Measurements from ENCODE around the gene ABCA10. TPM values are rescaled to one million over a fixed set of nuclear protein-coding genes. Genes with fewer than 3 reads are reported as not detected.
"Not testable (repeated sequence)": the region's sequence is repeated elsewhere in the genome, so short reads cannot be mapped to it uniquely, and the experiment has no call there.

The ABCA10 gene
- polyA plus RNA-seq (ENCODE audit: insufficient read length in 4 of 4) = 1 to 10 TPM; 1.5 to 2.1 (median 1.6) TPM

GRCh38 chr17:69228576-69228975 is at the start of gene ABCA10:
ABCA10 (minus strand) TSS chr17:69228824; CDS start chr17:69225358, 3,466 bp downstream.
- no peak for DNase-seq (ENCODE audit: low read depth in 4 of 4, low spot score in 3 of 4)

DNA sequence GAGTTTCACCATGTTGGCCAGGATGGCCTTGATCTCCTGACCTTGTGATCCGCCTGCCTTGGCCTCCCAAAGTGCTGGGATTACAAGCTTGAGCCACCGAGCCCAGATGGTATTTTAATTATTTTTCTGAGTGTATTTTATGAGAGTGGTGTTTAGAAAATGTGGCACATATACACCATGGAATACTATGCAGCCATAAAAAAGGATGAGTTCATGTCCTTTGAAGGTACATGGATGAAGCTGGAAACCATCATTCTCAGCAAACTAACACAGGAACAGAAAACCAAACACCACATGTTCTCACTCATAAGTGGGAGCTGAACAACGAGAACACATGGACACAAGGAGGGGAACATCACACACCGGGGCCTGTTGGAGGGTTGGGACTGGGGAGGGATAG is 47.7 kb upstream of the ABCA10 start:
- DNase-seq (ENCODE audit: low read depth in 4 of 4, low spot score in 3 of 4) = not testable (repeated sequence)

- DNase-seq (ENCODE audit: low read depth in 4 of 4, low spot score in 3 of 4) = no peak
Measured at GRCh38 chr17:69275751-69276150, 47.1 kb upstream of the ABCA10 start.

GRCh38 chr17:69271023-69271422 is 42.4 kb upstream of the ABCA10 start:
- no peak for DNase-seq (ENCODE audit: low read depth in 4 of 4, low spot score in 3 of 4)

GRCh38 chr17:69269131-69269998 is 40.7 kb upstream of the ABCA10 start:
- no peak for DNase-seq (ENCODE audit: low read depth in 4 of 4, low spot score in 3 of 4)

DNA sequence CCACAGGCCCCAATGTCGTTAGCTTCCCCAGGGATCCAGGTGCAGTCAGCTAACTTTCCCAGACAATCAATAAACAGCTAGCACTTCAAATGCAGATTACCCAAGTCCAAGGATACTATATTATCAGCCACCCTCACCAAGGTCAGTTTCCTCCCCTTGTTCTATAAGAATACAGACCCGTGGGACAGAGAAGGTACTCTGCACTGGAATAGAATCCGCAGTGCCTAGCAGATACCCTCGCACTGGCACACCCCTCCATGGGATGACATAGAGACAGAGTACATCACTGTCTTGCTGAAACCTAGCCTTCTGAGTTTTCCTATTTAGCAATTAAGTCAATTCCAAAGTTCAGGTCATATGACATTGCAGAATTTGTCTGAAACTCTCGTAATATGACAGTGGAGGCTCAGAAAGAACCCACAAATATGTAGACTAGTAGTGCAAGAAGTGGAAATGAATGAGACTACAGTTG is 40.0 kb upstream of the ABCA10 start:
- DNase-seq (ENCODE audit: low read depth in 4 of 4, low spot score in 3 of 4) = no peak

DNA sequence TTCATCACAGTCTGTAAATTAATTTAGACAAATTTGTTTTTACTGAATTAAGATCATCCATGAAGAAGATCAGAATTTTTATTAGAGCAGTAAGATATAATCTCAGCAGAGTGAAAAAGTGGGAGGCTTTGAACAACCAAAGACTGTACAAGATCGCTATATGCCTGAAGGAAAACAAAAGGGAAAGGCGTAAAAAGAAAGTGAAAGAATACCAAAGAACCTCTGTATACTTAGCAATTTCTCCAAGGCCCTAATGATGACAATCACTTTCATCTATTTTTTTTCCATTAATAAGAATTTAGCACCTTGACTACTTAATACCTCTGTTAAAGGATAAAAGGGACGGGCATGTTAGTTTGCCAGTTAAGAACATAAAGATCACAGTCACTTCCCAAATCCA is 38.6 kb upstream of the ABCA10 start:
- no peak for DNase-seq (ENCODE audit: low read depth in 4 of 4, low spot score in 3 of 4)

- DNase-seq (ENCODE audit: low read depth in 4 of 4, low spot score in 3 of 4) = no peak
Measured at GRCh38 chr17:69265873-69266272, 37.2 kb upstream of the ABCA10 start.

GRCh38 chr17:69254187-69254586 is 25.6 kb upstream of the ABCA10 start:
- DNase-seq (ENCODE audit: low read depth in 4 of 4, low spot score in 3 of 4) = no peak

DNA sequence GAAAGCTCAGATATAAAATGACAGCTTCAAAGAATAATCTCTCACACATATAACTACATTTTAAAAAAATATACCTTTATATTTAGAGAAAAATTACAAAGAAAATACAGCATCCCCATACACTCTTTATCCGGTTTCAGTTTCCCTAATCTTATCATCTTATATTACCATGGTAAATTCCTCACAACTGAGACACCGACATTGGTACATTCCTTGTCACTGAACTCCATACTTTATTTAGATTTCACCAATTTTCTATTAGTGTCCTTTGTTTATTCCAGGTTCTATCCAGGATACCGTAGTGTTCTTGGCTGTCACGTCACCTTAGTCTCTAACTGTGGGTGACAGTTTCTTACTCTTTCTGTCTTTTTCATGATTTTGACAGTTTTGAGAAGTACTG is 22.0 kb upstream of the ABCA10 start:
- no peak for DNase-seq (ENCODE audit: low read depth in 4 of 4, low spot score in 3 of 4)

- peak; percentile 29 to 42 (median 32) for DNase-seq (ENCODE audit: low read depth in 4 of 4, low spot score in 3 of 4)
Measured at GRCh38 chr17:69246726-69247375, 18.2 kb upstream of the ABCA10 start.

GRCh38 chr17:69246202-69246601 is 17.6 kb upstream of the ABCA10 start:
- DNase-seq (ENCODE audit: low read depth in 4 of 4, low spot score in 3 of 4) = no peak

- no peak for DNase-seq (ENCODE audit: low read depth in 4 of 4, low spot score in 3 of 4)
Measured at GRCh38 chr17:69245617-69246016, 17.0 kb upstream of the ABCA10 start.

- DNase-seq (ENCODE audit: low read depth in 4 of 4, low spot score in 3 of 4) = no peak
Measured at GRCh38 chr17:69239611-69240600, 11.3 kb upstream of the ABCA10 start.

DNA sequence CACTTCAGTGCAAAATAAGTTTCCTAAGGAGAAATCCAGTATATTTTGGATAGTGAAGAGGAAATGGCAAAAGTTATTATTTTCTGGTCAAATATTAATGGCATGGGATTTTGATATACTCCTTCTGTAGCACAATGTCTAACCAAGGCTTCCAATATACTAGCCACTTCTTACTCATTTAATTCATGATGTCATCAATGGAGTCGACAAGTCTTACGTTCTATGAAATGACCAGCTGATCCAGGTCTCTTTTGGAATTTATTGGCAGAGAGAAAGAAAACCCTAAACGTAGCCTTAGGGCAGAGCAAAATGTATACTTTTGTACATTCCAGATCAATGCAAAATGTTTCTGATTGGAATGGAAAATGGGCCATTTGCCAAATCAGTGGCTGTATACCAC is 8.3 kb upstream of the ABCA10 start:
- no peak for DNase-seq (ENCODE audit: low read depth in 4 of 4, low spot score in 3 of 4)

- no peak for DNase-seq (ENCODE audit: low read depth in 4 of 4, low spot score in 3 of 4)
Measured at GRCh38 chr17:69236464-69236863, 7.8 kb upstream of the ABCA10 start.

DNA sequence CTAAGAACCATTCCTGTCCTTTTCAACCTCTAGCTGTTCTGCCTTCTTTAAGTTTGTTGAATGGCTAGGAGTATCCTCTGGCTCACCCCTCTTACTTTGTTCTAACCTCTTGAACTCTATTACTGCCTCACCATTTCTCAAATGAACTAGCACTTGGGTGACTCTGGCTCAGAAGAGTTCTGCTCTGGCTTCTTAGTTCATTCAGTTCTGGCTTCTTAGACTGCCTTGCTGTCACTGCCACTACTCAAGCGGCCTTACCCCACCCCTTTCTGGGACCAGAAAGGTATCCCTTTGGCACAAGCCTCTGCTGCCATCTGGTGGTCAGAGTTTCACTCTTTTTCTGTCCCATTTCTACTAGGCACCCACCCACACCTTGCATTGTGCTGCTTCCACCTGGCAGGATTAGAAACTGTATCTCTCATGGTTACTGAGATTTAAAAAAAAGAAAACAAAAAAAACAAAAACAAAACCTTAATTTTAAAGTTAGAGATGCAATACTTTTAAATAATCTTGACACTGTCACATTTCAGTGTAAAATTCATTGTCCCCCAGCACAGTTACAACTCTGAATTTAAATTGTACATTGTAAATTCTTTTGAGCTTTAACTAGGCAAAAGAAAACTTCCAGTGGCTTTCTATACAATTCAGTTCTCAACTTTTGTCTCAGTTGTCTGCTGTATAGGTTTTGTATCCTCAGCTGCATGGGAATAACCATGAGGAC is 6.9 kb upstream of the ABCA10 start:
- peak; percentile 63 to 77 (median 70) for DNase-seq (ENCODE audit: low read depth in 4 of 4, low spot score in 3 of 4)

- DNase-seq (ENCODE audit: low read depth in 4 of 4, low spot score in 3 of 4) = no peak
Measured at GRCh38 chr17:69232650-69233049, 4.0 kb upstream of the ABCA10 start.

DNA sequence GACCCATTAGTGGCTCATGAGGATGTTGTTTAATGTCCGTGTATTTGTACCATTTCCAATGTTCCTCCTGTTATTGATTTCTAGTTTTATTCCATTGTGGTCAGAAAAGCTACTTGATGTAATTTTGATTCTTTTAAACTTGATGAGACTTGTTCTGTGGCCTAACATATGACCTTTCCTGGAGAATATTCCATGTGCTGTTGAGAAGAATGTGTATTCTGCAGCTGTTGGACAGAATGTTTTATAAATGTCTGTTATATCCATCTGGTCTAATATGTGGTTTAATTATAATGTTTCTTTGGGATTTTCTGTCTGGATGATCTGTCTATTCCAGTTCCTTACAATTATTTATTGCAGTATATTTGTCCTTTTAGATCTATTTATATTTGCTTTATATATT is 2.9 kb upstream of the ABCA10 start:
- no peak for DNase-seq (ENCODE audit: low read depth in 4 of 4, low spot score in 3 of 4)

- DNase-seq (ENCODE audit: low read depth in 4 of 4, low spot score in 3 of 4) = no peak
Measured at GRCh38 chr17:69230939-69231338, 2.3 kb upstream of the ABCA10 start.
